ENCODE data around the gene LARGE1.

Gene LARGE1

GRCh38 chr22:33788927-33789326 lies 131.3 kb downstream of the LARGE1 start:
- H3K9me2 ChIP-seq (replicated peaks; ENCODE audit: insufficient read depth, low read length): no peaks in the 10 kb centered on the region
- H3F3A ChIP-seq (ENCODE audit: insufficient read depth): no peaks in the 10 kb centered on the region
- no peaks in the 10 kb centered on the region for H4K20me1 ChIP-seq (ENCODE audit: low read depth, low read length)
- H3K9ac ChIP-seq (ENCODE audit: low read length): no peak overlapping the region
- H3K4me3 ChIP-seq (ENCODE audit: insufficient read depth, low read length, poor library complexity, severe bottlenecking): no peak overlapping the region
- no peak for TF ChIP-seq EZH2phosphoT487 (conservative IDR thresholded peaks at IDR 0.05; ENCODE audit: low read length)
- TF ChIP-seq CTCF (IDR thresholded peaks at IDR 0.05; ENCODE audit: insufficient read depth, low read length, poor library complexity, severe bottlenecking): no peak
- H3K27ac ChIP-seq (ENCODE audit: low read depth, low read length): no peak overlapping the region
- no peaks in the 10 kb centered on the region for H3K27me3 ChIP-seq (ENCODE audit: low read length)
- H3K4me2 ChIP-seq (ENCODE audit: low read depth, low read length, poor library complexity, severe bottlenecking): no peak overlapping the region
- no peak overlapping the region for H2AFZ ChIP-seq (ENCODE audit: low read depth, low read length, severe bottlenecking)
- H3K79me2 ChIP-seq (ENCODE audit: insufficient read depth, low read length): no peaks in the 10 kb centered on the region
- H3K9me3 ChIP-seq (ENCODE audit: insufficient read depth, low read length): peaks cover 18% of the 10 kb centered on the region; the same call in 1 of the 2 replicates
- no peaks in the 10 kb centered on the region for H3K36me3 ChIP-seq (ENCODE audit: low read length)

- Histone ChIP-seq H3K9ac (ENCODE audit: low read length) (no peak overlapping the region), H3K9me3 (ENCODE audit: insufficient read depth, low read length) (peaks cover 18% of the 10 kb centered on the region; the same call in 1 of the 2 replicates), H2AFZ (ENCODE audit: low read depth, low read length, severe bottlenecking) (no peak overlapping the region), H3K27ac (ENCODE audit: low read depth, low read length) (no peak overlapping the region), H3K4me3 (ENCODE audit: insufficient read depth, low read length, poor library complexity, severe bottlenecking) (no peak overlapping the region), H4K20me1 (ENCODE audit: low read depth, low read length) (no peaks in the 10 kb centered on the region), H3F3A (ENCODE audit: insufficient read depth) (no peaks in the 10 kb centered on the region), H3K27me3 (ENCODE audit: low read length) (no peaks in the 10 kb centered on the region), H3K4me2 (ENCODE audit: low read depth, low read length, poor library complexity, severe bottlenecking) (no peak overlapping the region), H3K79me2 (ENCODE audit: insufficient read depth, low read length) (no peaks in the 10 kb centered on the region), H3K36me3 (ENCODE audit: low read length) (no peaks in the 10 kb centered on the region), H3K9me2 (replicated peaks; ENCODE audit: insufficient read depth, low read length) (no peaks in the 10 kb centered on the region)
- no peak for TF ChIP-seq CTCF (IDR thresholded peaks at IDR 0.05; ENCODE audit: insufficient read depth, low read length, poor library complexity, severe bottlenecking)
- TF ChIP-seq EZH2phosphoT487 (conservative IDR thresholded peaks at IDR 0.05; ENCODE audit: low read length): no peak
Measured at GRCh38 chr22:33787645-33788456, 132.4 kb downstream of the LARGE1 start.

GRCh38 chr22:33786149-33786548 lies 134.1 kb downstream of the LARGE1 start:
- Histone ChIP-seq H3K79me2 (ENCODE audit: insufficient read depth, low read length) (no peaks in the 10 kb centered on the region), H3K9me2 (replicated peaks; ENCODE audit: insufficient read depth, low read length) (no peaks in the 10 kb centered on the region), H4K20me1 (ENCODE audit: low read depth, low read length) (no peaks in the 10 kb centered on the region), H3K9me3 (ENCODE audit: insufficient read depth, low read length) (peaks cover 18% of the 10 kb centered on the region; the same call in 1 of the 2 replicates), H3K4me2 (ENCODE audit: low read depth, low read length, poor library complexity, severe bottlenecking) (no peak overlapping the region), H3K36me3 (ENCODE audit: low read length) (no peaks in the 10 kb centered on the region), H3K27ac (ENCODE audit: low read depth, low read length) (no peak overlapping the region), H2AFZ (ENCODE audit: low read depth, low read length, severe bottlenecking) (no peak overlapping the region), H3K4me3 (ENCODE audit: insufficient read depth, low read length, poor library complexity, severe bottlenecking) (no peak overlapping the region), H3K27me3 (ENCODE audit: low read length) (no peaks in the 10 kb centered on the region), H3F3A (ENCODE audit: insufficient read depth) (no peaks in the 10 kb centered on the region), H3K9ac (ENCODE audit: low read length) (no peak overlapping the region)
- TF ChIP-seq CTCF (IDR thresholded peaks at IDR 0.05; ENCODE audit: insufficient read depth, low read length, poor library complexity, severe bottlenecking) (no peak), EZH2phosphoT487 (conservative IDR thresholded peaks at IDR 0.05; ENCODE audit: low read length) (no peak)

Data from SU-DHL-6 (cell line).